ENCODE measurements around the gene ITIH2.
A peak's percentile ranks its signal among the peaks of the same experiment; 100 is the strongest.
"Not testable (repeated sequence)": the region's sequence is repeated elsewhere in the genome, so short reads cannot be mapped to it uniquely, and the experiment has no call there.

The ITIH2 gene

GRCh38 chr10:7703140-7703539 is at the start of gene ITIH2:
Gene ITIH2 (plus strand): TSS chr10:7703316. CDS start chr10:7703435, 119 bp downstream.
- no peak for DNase-seq

- DNase-seq = not testable (repeated sequence)
Observed at GRCh38 chr10:7657079-7657478, 46.0 kb upstream of the ITIH2 start.

- DNase-seq = no peak
Observed at GRCh38 chr10:7657552-7657951, 45.6 kb upstream of the ITIH2 start.

GRCh38 chr10:7659560-7659959 is 43.6 kb upstream of the ITIH2 start:
- no peak for DNase-seq

GRCh38 chr10:7662522-7662921 is 40.6 kb upstream of the ITIH2 start:
- DNase-seq = no peak

GRCh38 chr10:7664707-7665106 is 38.4 kb upstream of the ITIH2 start:
- no peak for DNase-seq

GRCh38 chr10:7665767-7666166 is 37.3 kb upstream of the ITIH2 start:
- DNase-seq = no peak

- DNase-seq = no peak
Observed at GRCh38 chr10:7666253-7667023, 36.7 kb upstream of the ITIH2 start, which contains the start of gene ITIH5. Gene ITIH5 (minus strand): TSS chr10:7666966. CDS start chr10:7666892, 74 bp downstream.

- no peak for DNase-seq
Observed at GRCh38 chr10:7667262-7668141, 35.6 kb upstream of the ITIH2 start.

- no peak for DNase-seq
Observed at GRCh38 chr10:7670157-7670556, 33.0 kb upstream of the ITIH2 start.

GRCh38 chr10:7672341-7673134 is 30.6 kb upstream of the ITIH2 start:
- no peak for DNase-seq

- no peak for DNase-seq
Observed at GRCh38 chr10:7679256-7679655, 23.9 kb upstream of the ITIH2 start.

- DNase-seq = not testable (repeated sequence)
Observed at GRCh38 chr10:7680078-7680477, 23.0 kb upstream of the ITIH2 start.

- DNase-seq = no peak
Observed at GRCh38 chr10:7686351-7687171, 16.6 kb upstream of the ITIH2 start.

- peak; percentile 78 for DNase-seq
Observed at GRCh38 chr10:7687228-7687907, 15.7 kb upstream of the ITIH2 start.

GRCh38 chr10:7689591-7689990 is 13.5 kb upstream of the ITIH2 start:
- no peak for DNase-seq

GRCh38 chr10:7690885-7691597 is 12.1 kb upstream of the ITIH2 start:
- not testable (repeated sequence) for DNase-seq

- not testable (repeated sequence) for DNase-seq
Observed at GRCh38 chr10:7692368-7692767, 10.7 kb upstream of the ITIH2 start.

- DNase-seq = not testable (repeated sequence)
Observed at GRCh38 chr10:7693194-7693593, 9.9 kb upstream of the ITIH2 start.

GRCh38 chr10:7696545-7696944 is 6.6 kb upstream of the ITIH2 start:
- DNase-seq = no peak

- DNase-seq = no peak
Observed at GRCh38 chr10:7697426-7697825, 5.7 kb upstream of the ITIH2 start.
